Tongue (tissue), 2 donors: ENCODE data around the gene LRRC40. TPM values are rescaled to one million over a fixed set of nuclear protein-coding genes. Genes with fewer than 3 reads are reported as not detected.
A peak's percentile ranks its signal among the peaks of the same experiment; 100 is the strongest.
"Not testable (repeated sequence)": the region's sequence is repeated elsewhere in the genome, so short reads cannot be mapped to it uniquely, and the experiment has no call there.

Source experiments
- DNase-seq: peaks from one replicate; pipeline ENCODE4 v3.0.0-alpha.2; 2015
- total RNA-seq: library from RNA; depleted of rRNA; stranded (reverse); fragments of >200 nt; gene quantifications from one replicate; pipeline ENCODE4 v1.2.3, GENCODE V29; 2014

Gene LRRC40
- 26.0 TPM for total RNA-seq

DNA sequence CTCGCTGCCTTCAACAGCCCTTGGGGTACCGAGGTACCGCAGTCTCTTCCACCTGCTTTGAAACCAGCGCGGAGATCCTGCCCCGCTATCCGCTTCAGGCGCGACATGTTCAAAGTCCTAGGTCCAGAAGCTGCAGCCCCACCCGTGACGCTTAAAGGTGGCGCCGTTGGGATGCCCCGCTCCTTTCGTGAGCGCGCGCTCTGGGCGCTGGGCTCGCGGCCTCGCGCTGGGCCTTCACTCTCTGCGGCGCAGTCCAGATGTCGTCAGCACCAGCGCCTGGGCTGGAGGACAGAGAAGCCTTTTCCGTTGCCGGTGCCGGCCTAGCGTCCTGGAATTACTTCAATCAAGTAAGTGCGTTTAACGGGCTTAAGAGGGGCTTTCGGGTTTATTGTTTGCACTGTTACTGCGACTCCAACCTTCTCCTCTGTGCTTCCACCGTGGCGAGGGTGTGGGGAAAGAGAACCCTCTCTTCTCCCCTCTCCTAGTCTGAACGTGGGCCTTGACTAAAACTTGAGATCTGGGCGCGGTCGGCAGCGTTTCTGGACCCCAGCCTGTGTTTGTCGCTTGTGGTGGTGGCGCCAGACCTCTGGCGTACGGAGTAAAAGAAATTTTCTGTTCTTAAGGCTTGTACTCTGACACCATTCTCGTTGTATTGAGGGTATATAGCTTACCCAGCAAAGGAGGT is at the start of gene LRRC40:
LRRC40 (minus strand) TSS at position 146 of the 685 bp plus-strand sequence; CDS start at position 107, 39 bp downstream.
- peak; percentile 98 for DNase-seq

DNA sequence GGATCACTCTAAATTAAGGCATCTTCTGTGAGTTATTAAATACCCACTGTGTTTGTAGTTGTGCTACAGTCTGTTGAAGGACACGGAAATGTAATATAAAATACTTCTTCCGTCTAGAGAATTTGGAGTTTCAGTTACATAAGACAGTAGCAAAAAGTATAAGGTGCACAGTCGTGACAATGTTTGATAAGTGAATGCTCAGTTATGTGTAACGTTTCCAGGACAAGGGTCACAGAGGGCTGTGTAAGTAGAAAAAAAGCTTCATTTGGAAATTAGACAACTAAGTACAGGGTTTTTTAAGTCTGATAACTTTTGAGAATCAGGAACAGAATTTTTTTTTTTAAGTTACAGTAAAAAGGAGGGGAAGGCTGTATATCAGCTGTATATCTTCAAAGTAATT is 43.4 kb upstream of the LRRC40 start:
- no peak for DNase-seq

DNA sequence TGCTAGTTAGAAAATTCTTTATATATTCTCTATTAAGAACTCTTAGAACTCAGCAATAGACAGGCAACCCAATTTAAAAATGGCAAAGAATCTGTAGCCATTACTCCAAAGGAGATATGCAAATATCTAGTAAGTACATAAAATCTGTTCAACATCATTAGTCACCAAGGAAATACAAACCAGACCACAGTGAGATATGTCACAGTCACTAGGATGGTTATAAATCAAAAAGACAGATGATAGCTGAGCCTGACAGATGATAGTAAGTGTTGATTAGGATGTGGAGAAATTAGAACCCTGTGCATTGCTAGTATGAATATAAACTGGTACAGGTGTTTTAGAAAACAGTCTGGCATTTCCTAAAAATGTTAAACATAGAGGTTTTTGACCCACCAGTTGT is 42.4 kb upstream of the LRRC40 start:
- no peak for DNase-seq

DNA sequence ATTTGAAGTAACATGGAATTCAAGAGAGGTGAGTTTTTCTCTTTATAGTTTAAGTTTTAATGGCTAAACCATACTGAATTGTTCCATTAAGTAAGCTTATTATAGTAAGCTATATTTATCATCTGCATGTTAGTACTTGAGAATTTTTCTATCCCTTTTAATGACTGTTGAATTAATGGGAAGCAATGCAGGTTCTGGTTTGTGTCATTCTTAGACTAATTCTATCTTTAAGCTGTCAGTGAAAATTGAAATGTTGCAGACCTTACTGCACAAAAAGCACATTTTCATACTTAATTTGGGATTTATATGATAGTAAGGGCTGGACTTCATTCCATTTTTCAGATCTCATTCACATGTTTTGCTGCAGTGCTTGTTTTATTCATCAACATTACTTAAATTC is 41.7 kb upstream of the LRRC40 start:
- DNase-seq = no peak

DNA sequence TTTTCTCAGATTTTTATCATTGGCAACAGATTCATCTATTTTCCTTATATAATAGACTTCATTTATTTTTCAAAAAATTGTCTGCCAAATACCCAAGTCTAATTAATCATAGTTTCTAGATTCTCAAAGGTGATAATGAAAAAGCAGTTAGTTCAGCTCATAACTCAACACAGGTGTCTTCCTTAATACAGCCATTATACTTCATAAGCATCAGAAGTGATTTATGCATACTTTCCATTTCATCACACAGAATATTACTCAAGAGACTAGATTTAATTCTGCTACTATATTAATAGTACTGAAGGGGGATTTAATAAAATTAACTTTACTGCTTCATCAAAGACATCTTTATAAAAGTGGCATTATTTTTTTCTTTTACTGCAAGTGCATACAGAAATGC is 34.6 kb upstream of the LRRC40 start:
- no peak for DNase-seq

DNA sequence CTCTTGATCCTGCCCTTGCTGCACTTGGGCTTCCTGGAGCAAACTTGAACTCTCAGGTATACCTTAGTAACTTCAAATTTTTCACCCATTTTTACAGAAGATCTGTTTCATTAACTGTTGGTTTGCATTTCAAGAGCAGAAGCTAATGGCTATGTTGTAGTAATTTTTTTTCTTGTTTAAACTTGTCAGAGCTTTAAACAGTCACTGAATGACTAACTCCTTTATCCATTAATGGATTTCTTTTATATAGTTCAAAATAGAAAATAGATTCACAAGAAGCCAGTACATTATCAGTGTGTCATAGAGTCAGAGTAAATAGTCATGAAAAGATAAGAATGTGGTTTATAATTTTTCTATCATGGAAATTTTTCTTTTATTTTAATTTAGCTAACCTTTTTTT is 29.4 kb upstream of the LRRC40 start:
- DNase-seq = no peak

DNA sequence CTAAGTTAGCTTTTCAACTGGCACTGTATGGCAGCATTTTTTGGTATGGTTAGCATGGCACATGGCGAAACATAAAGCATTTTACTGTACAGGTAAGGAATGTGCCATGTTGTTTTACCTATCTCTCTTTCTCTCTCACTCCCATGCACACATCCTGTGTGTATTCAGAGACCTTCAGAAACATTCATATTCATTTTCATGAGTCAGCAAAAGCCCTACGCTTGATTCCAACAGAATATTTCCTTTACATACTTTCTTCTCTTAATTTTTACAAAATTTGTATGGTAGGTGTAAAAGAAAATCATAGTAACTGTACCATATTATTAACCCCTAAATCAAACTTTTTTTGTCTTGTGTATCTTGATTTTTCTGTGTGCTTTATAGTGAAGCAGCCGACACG is 26.1 kb upstream of the LRRC40 start:
- no peak for DNase-seq

DNA sequence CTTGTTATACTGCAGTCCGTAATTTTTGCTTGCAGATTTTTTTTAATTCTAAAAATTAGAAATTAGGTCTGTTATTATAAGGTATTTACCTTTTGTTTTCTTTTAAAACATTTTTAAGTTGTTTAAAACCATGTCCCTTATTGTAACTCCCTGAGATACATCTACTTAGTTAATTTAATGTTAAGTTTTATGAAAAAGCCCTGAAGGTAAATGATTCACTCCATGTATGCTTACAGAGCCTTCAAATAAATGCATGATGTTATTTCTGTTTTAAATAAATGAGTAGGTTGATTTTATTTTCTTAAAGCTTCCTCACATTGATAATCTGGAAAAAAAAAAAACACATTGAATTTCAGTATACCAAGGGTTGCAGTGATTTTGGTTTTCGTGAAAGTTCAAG is 23.3 kb upstream of the LRRC40 start:
- DNase-seq = no peak

DNA sequence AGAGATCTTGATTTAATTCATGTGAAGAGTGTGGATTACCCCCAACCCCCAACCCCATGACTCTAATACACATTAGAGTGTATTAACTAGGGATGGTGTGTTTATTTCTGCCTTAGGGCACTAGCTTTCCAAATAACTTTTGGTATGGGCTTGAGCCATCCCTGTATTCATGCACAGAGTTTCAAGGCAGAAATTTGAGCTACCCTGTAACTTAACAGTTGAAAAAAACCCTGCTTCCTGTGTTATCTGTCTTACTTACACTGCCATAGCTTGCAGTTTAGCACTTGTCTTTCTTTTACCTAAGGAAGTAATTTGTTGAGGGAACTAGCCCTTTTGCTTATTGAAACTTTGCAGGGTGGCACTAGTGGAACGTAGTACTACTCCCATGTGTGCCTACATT is 22.1 kb upstream of the LRRC40 start:
- DNase-seq = no peak

DNA sequence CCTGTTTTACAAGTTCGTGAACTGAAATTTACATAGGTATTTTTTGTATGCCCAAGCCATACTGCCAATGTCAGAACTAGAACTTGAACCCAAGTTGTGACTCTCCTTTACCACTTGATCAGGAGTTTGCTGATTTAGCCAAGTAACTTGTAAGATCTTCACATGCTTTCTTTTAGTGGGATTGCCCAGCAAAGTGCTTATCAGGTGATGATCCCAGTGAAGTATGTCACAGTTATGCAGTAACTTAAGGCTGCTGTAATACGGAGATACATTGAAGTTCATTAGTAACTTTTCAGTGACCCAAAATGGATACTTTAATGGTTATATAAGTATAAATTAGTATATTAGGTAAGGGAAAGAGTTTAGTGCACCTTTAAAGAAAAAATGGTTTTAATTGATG is 19.6 kb upstream of the LRRC40 start:
- DNase-seq = no peak

DNA sequence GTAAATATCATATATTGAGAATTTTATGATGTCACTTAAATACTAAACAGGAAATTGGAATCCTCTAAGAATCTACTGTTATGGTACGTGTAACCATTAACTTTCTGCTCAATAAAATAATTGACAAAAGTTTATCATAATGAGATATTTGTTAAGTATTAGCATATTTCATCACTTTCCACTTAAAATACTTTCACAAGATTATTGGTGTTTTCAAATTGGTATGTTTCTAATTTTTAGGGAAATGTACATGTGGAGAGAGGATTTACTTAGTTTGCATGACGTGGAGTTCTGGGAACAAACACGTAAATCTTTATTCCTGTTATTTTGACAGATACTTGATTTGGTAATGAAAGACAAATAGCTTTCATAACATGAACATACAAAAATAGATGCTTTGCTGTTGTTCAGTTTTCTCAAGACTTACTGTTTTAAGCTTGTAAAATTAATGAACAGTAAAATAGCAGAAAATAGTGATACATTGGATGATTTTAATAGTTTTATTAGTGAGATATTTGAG is 17.4 kb upstream of the LRRC40 start:
- DNase-seq = no peak

DNA sequence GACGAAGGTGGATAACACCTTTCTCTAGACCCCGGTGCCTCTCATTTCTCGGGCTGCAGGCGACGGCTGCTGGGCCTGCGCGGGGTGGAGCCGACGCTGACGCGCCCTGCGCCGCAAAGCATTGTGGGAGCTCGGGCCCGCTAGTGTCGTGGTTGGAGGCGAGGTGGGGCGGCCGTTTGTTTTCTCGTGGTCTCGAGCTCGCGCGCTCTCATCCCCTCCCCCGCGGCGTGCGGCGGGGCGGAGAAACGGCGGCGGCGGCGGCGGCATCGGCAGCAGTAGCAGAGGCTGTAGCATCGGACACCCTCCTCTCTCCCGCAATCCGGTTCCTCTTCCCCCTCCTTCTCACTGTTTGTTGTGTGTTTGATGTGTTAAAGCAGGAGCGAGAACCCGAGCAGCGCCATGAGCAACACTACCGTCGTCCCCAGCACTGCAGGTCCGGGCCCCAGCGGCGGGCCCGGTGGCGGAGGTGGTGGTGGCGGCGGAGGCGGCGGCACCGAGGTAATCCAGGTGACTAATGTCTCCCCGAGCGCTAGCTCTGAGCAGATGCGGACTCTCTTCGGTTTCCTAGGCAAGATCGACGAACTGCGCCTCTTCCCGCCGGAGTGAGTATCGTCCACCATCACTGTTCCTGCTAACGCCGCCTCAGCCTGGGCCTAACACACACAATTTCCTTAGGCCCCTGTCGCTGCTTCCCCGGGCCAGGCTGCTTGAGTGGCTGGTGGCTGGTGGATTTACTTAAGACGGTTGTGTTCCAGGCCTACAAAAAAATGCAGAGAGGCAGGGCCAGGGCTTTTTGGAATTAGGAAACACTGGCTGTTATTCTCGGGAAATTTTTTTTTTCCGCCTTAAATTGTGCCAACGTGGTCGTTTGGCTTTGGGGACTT is 16.1 kb upstream of the LRRC40 start, which contains the start of gene SRSF11:
SRSF11 (plus strand) TSS at position 143 of the 884 bp plus-strand sequence; CDS start at position 400, 257 bp downstream.
- DNase-seq = peak; percentile 98

DNA sequence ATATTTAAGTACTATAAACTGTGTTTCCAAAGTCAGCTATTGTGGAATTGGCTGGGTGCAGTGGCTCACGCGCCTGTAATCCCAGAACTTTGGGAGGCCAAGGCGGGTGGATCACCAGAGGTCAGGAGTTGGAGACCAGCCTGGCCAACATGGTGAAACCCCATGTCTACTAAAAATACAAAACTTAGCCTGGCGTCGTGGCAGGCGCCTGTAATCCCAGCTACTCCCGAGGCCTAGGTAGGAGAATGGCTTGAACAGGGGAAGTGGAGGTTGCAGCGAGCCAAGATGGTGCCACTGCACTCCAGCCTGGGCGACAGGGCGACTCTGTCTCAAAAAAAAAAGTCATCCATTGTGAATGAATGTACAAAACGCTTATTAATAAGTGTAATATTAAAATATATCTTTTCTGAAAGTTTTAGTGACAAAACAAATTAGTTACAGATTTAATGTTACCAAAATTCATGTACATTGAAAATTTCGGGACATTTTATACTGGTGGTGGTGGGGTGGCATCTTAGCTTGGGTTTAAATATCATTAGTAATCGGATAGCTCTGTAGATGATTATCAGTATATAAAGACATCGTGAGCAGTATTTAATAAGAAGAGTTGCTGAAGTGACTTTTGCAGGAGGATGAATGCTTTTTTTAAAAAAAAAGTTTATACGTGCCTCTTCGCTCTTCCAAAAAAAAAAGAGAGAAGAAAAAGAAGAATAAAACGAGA is 15.3 kb upstream of the LRRC40 start:
- DNase-seq = no peak

DNA sequence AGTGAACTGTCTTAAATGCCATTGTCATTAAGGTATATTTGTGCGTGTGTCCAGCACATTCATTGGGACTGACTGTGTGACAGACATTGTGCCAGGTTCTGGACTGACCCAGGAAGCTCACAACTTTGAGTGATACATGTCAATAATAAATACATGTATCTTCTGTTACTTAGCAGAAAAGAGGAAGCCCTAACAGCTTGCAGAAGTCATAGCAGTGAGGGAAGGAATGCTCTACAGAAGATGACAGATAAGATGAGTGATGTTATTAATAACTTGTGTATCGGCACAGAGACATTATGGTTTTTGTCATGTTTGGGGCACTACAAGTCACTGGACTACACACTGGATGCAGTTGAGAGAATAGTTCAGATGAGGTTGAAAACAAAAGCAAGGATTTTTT is 14.6 kb upstream of the LRRC40 start:
- DNase-seq = no peak

DNA sequence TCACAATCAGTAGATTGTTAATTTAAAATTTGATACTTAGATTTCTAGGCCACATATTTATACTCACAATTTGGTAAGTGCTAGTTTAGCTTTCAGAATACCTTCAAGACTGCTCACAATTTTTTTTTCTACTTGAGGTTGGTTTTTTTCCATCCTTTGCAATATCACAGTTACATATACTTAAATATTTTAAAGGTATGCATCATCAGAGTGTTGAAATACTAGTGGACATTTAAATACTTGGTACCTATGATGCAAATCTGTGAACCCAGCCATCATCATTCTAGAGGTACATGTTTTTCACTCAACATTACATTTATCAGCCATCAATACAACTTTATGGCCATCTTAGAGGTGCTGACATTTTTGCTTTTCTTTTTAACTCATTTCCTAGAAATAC is 6.2 kb upstream of the LRRC40 start:
- DNase-seq = no peak

DNA sequence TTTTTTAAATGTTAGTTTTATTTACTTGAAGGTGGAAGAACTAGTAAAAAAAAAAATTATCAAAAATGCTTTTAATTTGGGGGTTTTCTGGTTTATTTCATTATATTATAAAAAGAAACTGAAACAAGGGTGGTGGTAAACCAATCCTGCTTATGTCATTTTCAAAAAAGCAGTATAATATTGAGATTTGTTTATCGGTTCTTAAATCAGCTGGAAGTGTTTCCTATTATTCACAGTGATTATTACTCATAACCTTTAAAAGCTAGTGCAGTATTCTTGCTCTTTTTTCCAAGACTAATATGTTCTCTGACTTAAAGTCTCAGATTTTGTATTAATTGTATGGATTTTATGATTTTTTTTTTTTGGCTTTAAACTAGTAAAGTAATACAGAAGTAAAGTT is 5.4 kb upstream of the LRRC40 start:
- no peak for DNase-seq

DNA sequence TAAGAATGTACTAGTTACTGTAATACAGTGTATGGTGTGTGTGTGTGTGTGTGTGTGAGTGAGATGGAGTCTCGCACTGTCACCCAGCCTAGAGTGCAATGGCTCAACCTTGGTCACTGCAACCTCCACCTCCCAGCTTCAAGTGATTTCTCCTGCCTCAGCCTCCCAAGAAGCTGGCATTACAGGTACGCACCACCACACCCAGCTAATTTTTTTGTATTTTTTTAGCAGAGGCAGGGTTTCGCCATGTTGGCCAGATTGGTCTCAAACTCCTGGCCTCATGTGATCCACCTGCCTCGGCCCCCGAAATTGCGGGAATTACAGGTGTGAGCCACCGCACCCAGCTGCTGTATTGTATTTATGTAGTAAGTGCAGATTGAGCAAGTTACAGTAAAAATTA is 2.9 kb upstream of the LRRC40 start:
- DNase-seq = no peak

DNA sequence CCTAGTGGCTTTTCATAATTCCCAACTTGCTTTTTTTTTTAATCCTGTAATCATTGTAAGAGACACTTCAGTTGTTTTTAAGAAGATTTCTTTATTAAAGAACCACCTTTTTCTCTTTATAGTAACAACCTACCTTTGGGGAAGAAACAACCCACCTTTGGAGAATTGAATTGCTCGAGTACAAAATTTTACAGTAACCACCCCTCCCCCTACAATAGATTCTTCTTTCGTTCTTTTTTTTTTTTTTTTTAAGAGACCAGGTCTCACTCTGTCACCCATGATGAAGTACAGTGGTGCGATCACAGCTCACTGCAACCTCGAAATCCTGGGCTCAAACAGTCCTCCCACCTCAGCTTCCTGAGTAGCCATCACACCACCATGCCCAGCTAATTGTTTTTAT is 2.1 kb upstream of the LRRC40 start:
- DNase-seq = no peak

DNA sequence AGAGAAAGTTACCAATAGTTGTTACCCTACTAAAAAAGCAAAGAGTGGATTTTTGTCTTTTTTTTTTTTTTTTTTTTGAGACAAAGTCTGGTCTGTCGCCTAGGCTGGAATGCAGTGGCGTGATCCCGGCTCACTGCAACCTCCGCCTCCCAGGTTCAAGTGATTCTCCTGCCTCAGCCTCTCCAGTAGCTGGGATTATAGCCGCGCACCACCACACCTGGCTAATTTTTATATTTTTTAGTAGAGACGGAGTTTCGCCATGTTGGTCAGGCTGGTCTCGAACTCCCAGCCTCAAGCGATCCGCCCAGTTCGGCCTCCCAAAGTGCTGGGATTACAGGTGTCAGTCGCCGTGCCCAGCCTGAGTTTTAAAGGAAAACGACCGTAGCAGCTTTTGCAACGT is 1.5 kb upstream of the LRRC40 start:
- DNase-seq = not testable (repeated sequence)

DNA sequence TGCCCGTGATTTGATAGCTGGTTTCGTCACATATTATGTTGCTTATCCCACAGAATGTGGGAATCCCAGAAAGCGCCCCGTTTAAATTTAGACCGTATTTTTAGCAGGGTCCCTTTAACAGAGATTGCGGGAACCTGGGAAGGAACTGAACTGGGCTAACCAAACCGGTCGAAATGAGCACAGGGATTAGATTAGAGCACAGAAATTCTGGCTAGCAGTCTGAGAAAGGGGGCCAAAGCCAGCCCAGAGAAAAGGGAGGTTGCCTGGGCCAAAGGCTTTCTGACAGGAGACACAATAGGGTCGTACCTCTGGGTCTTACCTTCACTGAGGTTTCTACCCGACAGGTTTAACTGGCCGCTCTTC is 327 bp downstream of the LRRC40 start:
- no peak for DNase-seq

DNA sequence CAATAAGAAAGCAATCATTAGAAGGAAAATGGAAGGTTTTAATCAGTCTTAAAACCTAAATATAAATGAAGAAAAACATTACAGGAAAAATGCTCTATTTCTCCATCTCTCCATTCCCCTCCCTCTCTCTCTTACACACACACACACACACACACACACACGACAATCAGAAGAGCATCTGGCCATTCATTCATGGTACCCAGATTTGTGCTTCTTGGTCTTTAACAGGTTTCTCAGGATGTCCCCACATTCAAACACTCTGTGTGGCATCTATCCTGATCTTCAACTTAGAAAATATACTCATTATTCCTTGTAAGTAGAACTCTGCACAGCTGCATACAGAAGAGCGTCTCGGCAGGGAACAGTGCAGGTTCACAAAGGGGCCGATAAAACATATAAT is 779 bp downstream of the LRRC40 start:
- no peak for DNase-seq

DNA sequence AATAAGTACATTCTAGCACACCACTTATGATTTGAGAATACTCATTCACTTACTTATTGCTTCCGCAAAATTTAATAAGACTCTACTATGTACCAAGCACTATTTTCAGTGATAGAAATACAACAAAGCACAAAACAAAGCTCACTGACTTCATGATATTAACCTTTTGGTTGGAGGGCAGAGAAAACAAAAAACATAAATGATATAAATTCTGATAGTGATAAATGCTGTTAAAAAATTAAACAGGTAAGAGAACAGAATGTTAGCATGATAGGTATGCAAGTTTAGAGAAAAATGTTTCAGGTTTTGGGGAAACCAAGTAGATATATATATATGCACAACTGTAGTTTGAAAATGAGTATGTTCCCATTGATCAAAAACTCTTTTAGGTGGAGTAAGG is 1.2 kb downstream of the LRRC40 start:
- DNase-seq = no peak
